Spleen (tissue), 7 donors: Measurements from ENCODE around the gene DIP2C.

ENCODE experiments used
- CTCF ChIP-seq, 11 experiments: fragments of 200-600 bp in 7 of 11; fragments of 450-650 bp in 4 of 11; sonication (generic) in 4 of 11; IDR thresholded peaks in 8 of 11; conservative IDR thresholded peaks in 3 of 11; 1 replicate in 7 of 11; 2 replicates in 4 of 11; pipeline versions ENCODE4 v1.4.0 to v1.8.0; 2016 to 2021; ENCODE audit warnings: antibody characterized with exemption in 11 of 11, inconsistent platforms in 4 of 11, mild to moderate bottlenecking in 1 of 11
- POLR2A ChIP-seq, 3 donors: fragments of 450-650 bp; IDR thresholded peaks; one replicate each; pipeline ENCODE4 v1.5.1; 2017; ENCODE audit warnings: antibody characterized with exemption in 3 of 3, mild to moderate bottlenecking in 1 of 3
- donor health status: DM: no; HTN: no; CAD: no; lungs with moderate emphysema.
- donor health status: DM: no; HTN: no; CAD: no.
- donor health status: DM: no; HTN: no; CAD: no.

GRCh38 chr10:477620-478019 is 211.8 kb downstream of the DIP2C start:
- TF ChIP-seq CTCF (IDR thresholded peaks at IDR 0.05 in 8 of 11, conservative IDR thresholded peaks at IDR 0.05 in 3 of 11) (no peak), POLR2A (IDR thresholded peaks at IDR 0.05) (no peak)
